Panc1 (cell line): ENCODE measurements around the gene ADGRG3. TPM values are rescaled to one million over a fixed set of nuclear protein-coding genes. Genes with fewer than 3 reads are reported as not detected.

Experiments
- ATAC-seq: fragments of 200-7000 bp; cut with Tn5 transposase; 2 replicates; pipeline ENCODE4 v1.9.1; 2020; ENCODE audit warnings: mild to moderate bottlenecking, moderate library complexity
- BruUV-seq: library from RNA; stranded (reverse); fragments of 400-500 nt; replicated peaks from 2 replicates; lab custom pipeline; 2021; lab: Mats Ljungman, UMichigan
- CTCF ChIA-PET: fragments of 300-600 bp; sonication (Branson Sonifier 250); formaldehyde crosslinking; loops from one replicate; lab custom pipeline; 2022; ENCODE audit warnings: antibody characterized with exemption; lab: Charles Lee
- POLR2A ChIA-PET: fragments of 300-600 bp; sonication (Branson Sonifier 250); formaldehyde crosslinking; loops from one replicate; lab custom pipeline; 2022; ENCODE audit warnings: antibody characterized with exemption; lab: Charles Lee
- DNase-seq: peaks from one replicate; pipeline ENCODE4 v3.0.0-alpha.2; 2010; ENCODE audit warnings: low read depth, low spot score
- H3K27ac ChIP-seq: 2 replicates; pipeline ENCODE4 v1.5.1; 2011; ENCODE audit warnings: mild to moderate bottlenecking, low read length, inconsistent platforms
- H3K27me3 ChIP-seq: fragments of 200-500 bp; sonication (Bioruptor generic); 2 replicates; pipeline ENCODE4 v1.6.0; 2014; ENCODE audit warnings: low read length, inconsistent platforms; ENCODE audit not compliant: control insufficient read depth, insufficient read depth
- H3K36me3 ChIP-seq: fragments of 200-500 bp; sonication (Bioruptor generic); 2 replicates; pipeline ENCODE4 v1.5.1; 2014; ENCODE audit warnings: inconsistent platforms, mild to moderate bottlenecking, low read length, moderate library complexity; ENCODE audit not compliant: control insufficient read depth, insufficient read depth
- H3K4me1 ChIP-seq: 2 replicates; pipeline ENCODE4 v1.5.1; 2011; ENCODE audit warnings: inconsistent platforms, mild to moderate bottlenecking, low read length, moderate library complexity; ENCODE audit not compliant: control insufficient read depth, insufficient read depth
- H3K4me3 ChIP-seq, 2 experiments: 2 replicates each; pipeline ENCODE4 v1.5.1; 2011 to 2012; ENCODE audit warnings: low read depth in 2 of 2, low read length in 2 of 2, mild to moderate bottlenecking in 2 of 2, inconsistent platforms in 1 of 2, moderate library complexity in 1 of 2
- H3K9me3 ChIP-seq: fragments of 200-500 bp; sonication (Bioruptor generic); 2 replicates; pipeline ENCODE4 v1.5.1; 2014; ENCODE audit warnings: low read depth, mild to moderate bottlenecking, inconsistent platforms, low read length, moderate library complexity; ENCODE audit not compliant: control insufficient read depth, insufficient read depth
- POLR2AphosphoS5 ChIP-seq: IDR thresholded peaks from 2 replicates; pipeline ENCODE4 v1.6.1; 2012; ENCODE audit warnings: mild to moderate bottlenecking, low read depth, low read length, moderate library complexity
- SIN3A ChIP-seq: IDR thresholded peaks from 2 replicates; pipeline ENCODE4 v1.6.1; 2012; ENCODE audit warnings: low read depth, mild to moderate bottlenecking, low read length, moderate library complexity, borderline replicate concordance; ENCODE audit not compliant: insufficient read depth
- TCF7L2 ChIP-seq: IDR thresholded peaks from 2 replicates; pipeline ENCODE4 v1.6.1; 2011; ENCODE audit warnings: mild to moderate bottlenecking, low read depth, low read length, inconsistent platforms
- in situ Hi-C: cut with HindIII; loops from 2 replicates; pipeline ENCODE4 v1.10.0; 2016; ENCODE audit warnings: low sequenced_read_pairs, low pct_unique_long_range_greater_than_20kb
- intact Hi-C: fragments of 100-400 bp; cut with micrococcal nuclease; formaldehyde crosslinking; loops from one replicate; pipeline ENCODE4 v1.10.0; 2022; ENCODE audit not compliant: unreplicated experiment
- total RNA-seq: library from RNA; stranded (reverse); gene quantifications from one replicate; pipeline ENCODE4 v1.2.1, GENCODE V29; 2021; ENCODE audit not compliant: unreplicated experiment
- TF ChIP-seq, protein P1 (sequence below): fragments of 450-650 bp; IDR thresholded peaks from 2 replicates; pipeline ENCODE4 v1.5.1; 2017; ENCODE audit warnings: mild to moderate bottlenecking
- TF ChIP-seq, protein P2 (sequence below), 2 experiments: IDR thresholded peaks; 2 replicates each; pipeline ENCODE4 v1.6.1; 2011 to 2012; ENCODE audit warnings: low read depth in 2 of 2, control low read depth in 1 of 2, low read length in 1 of 2, mild to moderate bottlenecking in 1 of 2, moderate library complexity in 1 of 2; ENCODE audit not compliant: insufficient read depth in 1 of 2

The ADGRG3 gene
- total RNA-seq, 1 experiment from 2014 or later = not detected

DNA sequence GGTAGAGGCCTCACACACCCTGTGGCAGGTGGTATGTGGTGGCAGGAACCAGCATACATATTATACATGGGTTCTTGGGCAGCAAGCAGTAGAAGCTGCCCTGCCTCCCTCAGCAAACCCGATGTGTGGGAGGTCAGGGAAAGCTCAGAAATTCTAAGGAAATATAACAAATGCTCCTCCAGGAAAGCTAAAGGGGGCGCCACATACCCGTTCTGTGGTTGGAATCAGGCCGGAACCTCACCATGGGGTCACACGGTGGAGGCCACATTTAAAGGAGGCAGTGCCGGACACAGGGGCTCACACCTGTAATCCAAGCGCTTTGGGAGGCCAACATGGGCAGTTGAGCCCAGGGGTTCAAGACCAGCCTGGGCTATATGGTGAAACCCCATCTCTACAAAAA, 55.1 kb downstream of the ADGRG3 start:
- in situ Hi-C loops (no loop called here), intact Hi-C loops (no loop called here)
- POLR2A ChIA-PET = no interaction called here
- H3K27me3 ChIP-seq = no peaks in the 10 kb centered on the region
- H3K27ac ChIP-seq = no peak overlapping the region
- BruUV-seq = no TSS peak
- DNase-seq = no peak
- no peak overlapping the region for H3K4me3 ChIP-seq
- H3K4me1 ChIP-seq = no peaks in the 10 kb centered on the region
- H3K36me3 ChIP-seq = no peaks in the 10 kb centered on the region
- TF ChIP-seq POLR2AphosphoS5 (no peak), SIN3A (no peak)
- TF ChIP-seq, protein P1, sequence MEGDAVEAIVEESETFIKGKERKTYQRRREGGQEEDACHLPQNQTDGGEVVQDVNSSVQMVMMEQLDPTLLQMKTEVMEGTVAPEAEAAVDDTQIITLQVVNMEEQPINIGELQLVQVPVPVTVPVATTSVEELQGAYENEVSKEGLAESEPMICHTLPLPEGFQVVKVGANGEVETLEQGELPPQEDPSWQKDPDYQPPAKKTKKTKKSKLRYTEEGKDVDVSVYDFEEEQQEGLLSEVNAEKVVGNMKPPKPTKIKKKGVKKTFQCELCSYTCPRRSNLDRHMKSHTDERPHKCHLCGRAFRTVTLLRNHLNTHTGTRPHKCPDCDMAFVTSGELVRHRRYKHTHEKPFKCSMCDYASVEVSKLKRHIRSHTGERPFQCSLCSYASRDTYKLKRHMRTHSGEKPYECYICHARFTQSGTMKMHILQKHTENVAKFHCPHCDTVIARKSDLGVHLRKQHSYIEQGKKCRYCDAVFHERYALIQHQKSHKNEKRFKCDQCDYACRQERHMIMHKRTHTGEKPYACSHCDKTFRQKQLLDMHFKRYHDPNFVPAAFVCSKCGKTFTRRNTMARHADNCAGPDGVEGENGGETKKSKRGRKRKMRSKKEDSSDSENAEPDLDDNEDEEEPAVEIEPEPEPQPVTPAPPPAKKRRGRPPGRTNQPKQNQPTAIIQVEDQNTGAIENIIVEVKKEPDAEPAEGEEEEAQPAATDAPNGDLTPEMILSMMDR = peak; percentile 32
- CTCF ChIA-PET = interaction anchor here (0.6 to 1.2 kb wide), 3 partner anchors 12 to 132 kb away, joined by 3 to 9 read pairs (median 3); partner anchors contain the start of gene KATNB1
- no peak for ATAC-seq
- H3K9me3 ChIP-seq = no peaks in the 10 kb centered on the region

DNA sequence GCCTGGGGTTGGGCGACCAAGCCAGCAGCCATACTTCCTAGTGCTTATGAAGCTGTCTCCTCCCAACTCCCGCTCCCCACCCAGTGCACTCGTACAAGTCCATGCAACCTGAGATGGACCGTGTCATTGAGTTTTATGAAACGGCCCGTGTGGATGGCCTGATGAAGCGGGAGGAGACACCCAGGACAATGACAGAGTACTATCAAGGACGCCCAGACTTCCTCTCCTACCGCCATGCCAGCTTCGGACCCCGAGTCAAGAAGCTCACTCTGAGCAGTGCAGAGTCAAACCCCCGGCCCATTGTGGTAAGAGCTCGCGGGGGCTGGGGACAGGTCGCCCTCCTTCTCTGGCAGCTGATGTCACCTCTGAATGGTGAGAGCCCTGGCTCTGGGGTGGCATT, 56.4 kb downstream of the ADGRG3 start:
- BruUV-seq = no TSS peak
- intact Hi-C loops = no loop called here
- ChIA-PET CTCF (no interaction called here), POLR2A (no interaction called here)
- TF ChIP-seq, protein P1 = no peak
- TF ChIP-seq, protein P2, sequence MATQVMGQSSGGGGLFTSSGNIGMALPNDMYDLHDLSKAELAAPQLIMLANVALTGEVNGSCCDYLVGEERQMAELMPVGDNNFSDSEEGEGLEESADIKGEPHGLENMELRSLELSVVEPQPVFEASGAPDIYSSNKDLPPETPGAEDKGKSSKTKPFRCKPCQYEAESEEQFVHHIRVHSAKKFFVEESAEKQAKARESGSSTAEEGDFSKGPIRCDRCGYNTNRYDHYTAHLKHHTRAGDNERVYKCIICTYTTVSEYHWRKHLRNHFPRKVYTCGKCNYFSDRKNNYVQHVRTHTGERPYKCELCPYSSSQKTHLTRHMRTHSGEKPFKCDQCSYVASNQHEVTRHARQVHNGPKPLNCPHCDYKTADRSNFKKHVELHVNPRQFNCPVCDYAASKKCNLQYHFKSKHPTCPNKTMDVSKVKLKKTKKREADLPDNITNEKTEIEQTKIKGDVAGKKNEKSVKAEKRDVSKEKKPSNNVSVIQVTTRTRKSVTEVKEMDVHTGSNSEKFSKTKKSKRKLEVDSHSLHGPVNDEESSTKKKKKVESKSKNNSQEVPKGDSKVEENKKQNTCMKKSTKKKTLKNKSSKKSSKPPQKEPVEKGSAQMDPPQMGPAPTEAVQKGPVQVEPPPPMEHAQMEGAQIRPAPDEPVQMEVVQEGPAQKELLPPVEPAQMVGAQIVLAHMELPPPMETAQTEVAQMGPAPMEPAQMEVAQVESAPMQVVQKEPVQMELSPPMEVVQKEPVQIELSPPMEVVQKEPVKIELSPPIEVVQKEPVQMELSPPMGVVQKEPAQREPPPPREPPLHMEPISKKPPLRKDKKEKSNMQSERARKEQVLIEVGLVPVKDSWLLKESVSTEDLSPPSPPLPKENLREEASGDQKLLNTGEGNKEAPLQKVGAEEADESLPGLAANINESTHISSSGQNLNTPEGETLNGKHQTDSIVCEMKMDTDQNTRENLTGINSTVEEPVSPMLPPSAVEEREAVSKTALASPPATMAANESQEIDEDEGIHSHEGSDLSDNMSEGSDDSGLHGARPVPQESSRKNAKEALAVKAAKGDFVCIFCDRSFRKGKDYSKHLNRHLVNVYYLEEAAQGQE (IDR thresholded peaks at IDR 0.05; ENCODE audit: insufficient read depth in 1 of 2, low read depth in 2 of 2, low read length in 1 of 2) = no peak
- TF ChIP-seq TCF7L2 (no peak), SIN3A (no peak), POLR2AphosphoS5 (no peak)
- in situ Hi-C loops = no loop called here
- no peaks in the 10 kb centered on the region for H3K9me3 ChIP-seq
- no peaks in the 10 kb centered on the region for H3K27me3 ChIP-seq
- H3K4me3 ChIP-seq = no peak overlapping the region
- no peak for DNase-seq
- ATAC-seq = no peak
- no peaks in the 10 kb centered on the region for H3K36me3 ChIP-seq
- no peak overlapping the region for H3K27ac ChIP-seq
- H3K4me1 ChIP-seq = no peaks in the 10 kb centered on the region
